NCI-H526 (cell line): Measurements from ENCODE around the gene MYOD1.

Experiments used
- DNase-seq, 2 experiments: peaks; one replicate each; lab custom pipeline; 2025; lab: John Stamatoyannopoulos, UW

The MYOD1 gene

GRCh38 chr11:17734986-17735817 is 15.8 kb downstream of the MYOD1 start:
- DNase-seq: peak in 1 of 2 experiments; percentile 75

- DNase-seq: peak in 1 of 2 experiments; percentile 65
These were observed 16.6 kb downstream of the MYOD1 start for GRCh38 chr11:17735818-17736578.

- DNase-seq: no peak
These were observed 17.2 kb downstream of the MYOD1 start for GRCh38 chr11:17736579-17736893.

GRCh38 chr11:17736930-17737817 is 17.8 kb downstream of the MYOD1 start:
- DNase-seq: no peak

GRCh38 chr11:17738151-17738973 is 19.0 kb downstream of the MYOD1 start:
- DNase-seq: no peak

- DNase-seq: no peak
These were observed 20.6 kb downstream of the MYOD1 start for GRCh38 chr11:17739945-17740338.

GRCh38 chr11:17740649-17741235 is 21.4 kb downstream of the MYOD1 start:
- no peak for DNase-seq

GRCh38 chr11:17741487-17741886 is 22.1 kb downstream of the MYOD1 start:
- DNase-seq: no peak

- DNase-seq: no peak
These were observed 22.6 kb downstream of the MYOD1 start for GRCh38 chr11:17742019-17742418.

- no peak for DNase-seq
These were observed 23.8 kb downstream of the MYOD1 start for GRCh38 chr11:17743026-17743807.

- DNase-seq: no peak
These were observed 24.4 kb downstream of the MYOD1 start for GRCh38 chr11:17743808-17744119.

- no peak for DNase-seq
These were observed 25.0 kb downstream of the MYOD1 start for GRCh38 chr11:17744151-17744940.

GRCh38 chr11:17745023-17745772 is 25.8 kb downstream of the MYOD1 start:
- no peak for DNase-seq

GRCh38 chr11:17746096-17746495 is 26.7 kb downstream of the MYOD1 start:
- no peak for DNase-seq

GRCh38 chr11:17747131-17747955 is 28.0 kb downstream of the MYOD1 start:
- no peak for DNase-seq

GRCh38 chr11:17748044-17748443 is 28.7 kb downstream of the MYOD1 start:
- DNase-seq: no peak

GRCh38 chr11:17748761-17749721 is 29.7 kb downstream of the MYOD1 start:
- DNase-seq: peak in 1 of 2 experiments; percentile 17
